HepG2 (cell line): ENCODE data around the gene YY1. TPM values are rescaled to one million over a fixed set of nuclear protein-coding genes. Genes with fewer than 3 reads are reported as not detected.

ENCODE experiments used
- CEBPG ChIP-seq: IDR thresholded peaks from 2 replicates; pipeline ENCODE4 v1.6.1; 2016
- FOSL1 ChIP-seq: sonication (generic); formaldehyde crosslinking; IDR thresholded peaks from 2 replicates; pipeline ENCODE4 v1.9.0; 2021; ENCODE audit warnings: missing genetic modification reagents, borderline replicate concordance
- MEIS2 ChIP-seq: sonication (generic); formaldehyde crosslinking; IDR thresholded peaks from 2 replicates; pipeline ENCODE4 v1.9.0; 2021; ENCODE audit warnings: mild to moderate bottlenecking, missing genetic modification reagents
- MLX ChIP-seq: IDR thresholded peaks from 2 replicates; pipeline ENCODE4 v1.6.1; 2016
- PHF8 ChIP-seq: sonication (generic); formaldehyde crosslinking; IDR thresholded peaks from 2 replicates; pipeline ENCODE4 v1.5.0; 2020; ENCODE audit warnings: missing genetic modification reagents
- POLR2AphosphoS2 ChIP-seq: IDR thresholded peaks from 2 replicates; pipeline ENCODE4 v1.6.1; 2011; ENCODE audit warnings: low read depth, low read length, improper control_type of control experiment
- REL ChIP-seq: sonication (generic); formaldehyde crosslinking; conservative IDR thresholded peaks from 2 replicates; pipeline ENCODE4 v1.8.0; 2022; ENCODE audit warnings: mild to moderate bottlenecking, missing genetic modification reagents, moderate library complexity
- SOX5 ChIP-seq: IDR thresholded peaks from 2 replicates; pipeline ENCODE4 v1.6.1; 2016; ENCODE audit warnings: borderline replicate concordance
- TP53 ChIP-seq: sonication (generic); formaldehyde crosslinking; conservative IDR thresholded peaks from 2 replicates; pipeline ENCODE4 v1.4.0; 2020; ENCODE audit warnings: missing genetic modification reagents
- ZMYM2 ChIP-seq: sonication (generic); formaldehyde crosslinking; IDR thresholded peaks from 2 replicates; pipeline ENCODE4 v1.8.0; 2022; ENCODE audit warnings: mild to moderate bottlenecking, missing genetic modification reagents
- ZNF160 ChIP-seq: sonication (generic); formaldehyde crosslinking; IDR thresholded peaks from 2 replicates; pipeline ENCODE4 v1.8.0; 2022; ENCODE audit warnings: mild to moderate bottlenecking, inconsistent platforms, missing genetic modification reagents
- ZNF329 ChIP-seq: sonication (generic); formaldehyde crosslinking; IDR thresholded peaks from 2 replicates; pipeline ENCODE4 v1.9.0; 2021; ENCODE audit warnings: low read depth, mild to moderate bottlenecking, missing genetic modification reagents
- ZNF563 ChIP-seq: sonication (generic); formaldehyde crosslinking; IDR thresholded peaks from 2 replicates; pipeline ENCODE4 v1.8.0; 2022; ENCODE audit warnings: mild to moderate bottlenecking, moderate library complexity, missing genetic modification reagents
- ZNF709 ChIP-seq: sonication (generic); formaldehyde crosslinking; IDR thresholded peaks from 2 replicates; pipeline ENCODE4 v1.5.0; 2020; ENCODE audit warnings: mild to moderate bottlenecking, missing genetic modification reagents
- ZNF710 ChIP-seq: sonication (generic); formaldehyde crosslinking; IDR thresholded peaks from 2 replicates; pipeline ENCODE4 v1.5.0; 2020; ENCODE audit warnings: mild to moderate bottlenecking, missing genetic modification reagents, borderline replicate concordance
- ZNF773 ChIP-seq: sonication (generic); formaldehyde crosslinking; IDR thresholded peaks from 2 replicates; pipeline ENCODE4 v1.4.0; 2020; ENCODE audit warnings: missing genetic modification reagents, borderline replicate concordance
- polyA plus RNA-seq, 8 experiments: library from polyadenylated mRNA; depleted of rRNA in 3 of 8; stranded (reverse) in 7 of 8; unstranded in 1 of 8; fragments of >200 nt; fragmentation: Illumina TruSeq in 4 of 8; extraction: Trizol in 4 of 8; gene quantifications; 2 replicates each; pipeline versions ENCODE4 v1.2.1 to v1.2.3, GENCODE V29; 2011 to 2016; ENCODE audit warnings: low read depth in 4 of 8, missing spikeins in 1 of 8, mixed read lengths in 1 of 8; ENCODE audit not compliant: insufficient read depth in 1 of 8
- total RNA-seq, 5 experiments: library from RNA; depleted of rRNA; stranded (reverse); fragments of >200 nt; fragmentation: Illumina TruSeq; extraction: Trizol; gene quantifications; 2 replicates each; pipeline ENCODE4 v1.2.3, GENCODE V29; 2016; ENCODE audit warnings: low read depth in 1 of 5
- TF ChIP-seq, protein P1 (sequence below): sonication (generic); formaldehyde crosslinking; IDR thresholded peaks from 2 replicates; pipeline ENCODE4 v1.5.1; 2020; ENCODE audit warnings: missing genetic modification reagents, mild to moderate bottlenecking, borderline replicate concordance
- TF ChIP-seq, protein P2 (sequence below): IDR thresholded peaks from 2 replicates; pipeline ENCODE4 v1.6.1; 2016; ENCODE audit warnings: low read depth, control low read depth
- TF ChIP-seq, protein P3 (sequence below): sonication (generic); formaldehyde crosslinking; IDR thresholded peaks from 2 replicates; pipeline ENCODE4 v1.4.0; 2020; ENCODE audit warnings: missing genetic modification reagents
- TF ChIP-seq, protein P4 (sequence below): sonication (generic); formaldehyde crosslinking; IDR thresholded peaks from 2 replicates; pipeline ENCODE4 v1.4.0; 2020; ENCODE audit warnings: mild to moderate bottlenecking, low read depth, missing genetic modification reagents

The YY1 gene
- total and polyA plus RNA-seq, 2 of the 13 experiments (the other 11 are each of a cell fraction or from before 2014, with no cell fraction given) = 29.4 to 68.1 TPM

DNA sequence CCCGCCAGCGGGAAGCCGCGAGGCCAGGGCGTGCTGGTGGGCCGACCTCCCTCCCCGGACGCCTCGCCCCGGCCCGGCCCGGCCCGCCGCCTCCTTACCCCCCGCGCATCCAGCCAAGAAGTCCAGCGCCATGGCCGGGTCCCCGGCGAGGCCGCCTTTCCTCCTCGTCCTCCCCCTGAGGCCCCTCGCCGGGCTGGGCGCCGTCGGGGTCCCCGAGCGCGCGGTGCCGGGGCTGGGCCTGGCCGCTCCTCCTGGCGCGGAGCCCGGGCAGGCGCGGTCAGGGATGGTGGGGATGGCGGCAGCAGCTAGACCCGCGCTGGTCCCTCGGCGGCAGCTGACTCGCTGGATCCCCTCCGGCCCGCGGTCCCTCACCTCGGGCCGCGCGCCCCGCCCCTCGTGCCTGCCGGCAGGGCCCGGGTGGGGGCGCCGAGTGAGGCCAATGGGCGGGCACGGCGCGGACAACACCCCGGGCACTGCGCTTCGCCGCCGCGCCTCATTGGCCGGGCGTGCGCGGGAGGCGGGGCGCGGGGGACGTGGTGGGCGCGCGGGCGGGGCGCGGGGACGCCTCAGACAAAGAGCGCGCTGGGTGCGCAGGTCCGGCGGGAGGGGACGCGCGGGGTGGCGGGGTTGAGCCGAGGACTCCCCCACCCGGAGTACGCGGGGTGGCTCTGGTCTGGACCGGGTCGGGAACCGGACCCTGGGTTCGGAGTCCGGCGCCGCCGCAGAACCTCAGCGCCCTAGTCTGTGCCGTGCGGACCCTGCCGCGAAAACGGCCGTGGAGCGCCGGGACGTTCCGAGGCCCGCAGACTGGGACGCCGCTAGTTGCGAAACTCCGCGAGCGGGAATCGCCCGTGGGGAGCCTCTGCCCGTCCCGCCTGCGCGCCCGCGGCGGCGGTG lies 67.4 kb downstream of the YY1 start, which contains the start of gene SLC25A29 (continued):
- TF ChIP-seq, protein P1, sequence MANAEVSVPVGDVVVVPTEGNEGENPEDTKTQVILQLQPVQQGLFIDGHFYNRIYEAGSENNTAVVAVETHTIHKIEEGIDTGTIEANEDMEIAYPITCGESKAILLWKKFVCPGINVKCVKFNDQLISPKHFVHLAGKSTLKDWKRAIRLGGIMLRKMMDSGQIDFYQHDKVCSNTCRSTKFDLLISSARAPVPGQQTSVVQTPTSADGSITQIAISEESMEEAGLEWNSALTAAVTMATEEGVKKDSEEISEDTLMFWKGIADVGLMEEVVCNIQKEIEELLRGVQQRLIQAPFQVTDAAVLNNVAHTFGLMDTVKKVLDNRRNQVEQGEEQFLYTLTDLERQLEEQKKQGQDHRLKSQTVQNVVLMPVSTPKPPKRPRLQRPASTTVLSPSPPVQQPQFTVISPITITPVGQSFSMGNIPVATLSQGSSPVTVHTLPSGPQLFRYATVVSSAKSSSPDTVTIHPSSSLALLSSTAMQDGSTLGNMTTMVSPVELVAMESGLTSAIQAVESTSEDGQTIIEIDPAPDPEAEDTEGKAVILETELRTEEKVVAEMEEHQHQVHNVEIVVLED (CRISPR knock-in tag) = peak; percentile 66; the same call in 1 of the 2 replicates
- TF ChIP-seq ZNF773 = 0 out of 2 replicates have a peak, but pooled peaks have one; percentile 65
- TF ChIP-seq POLR2AphosphoS2 = no peak
- peak; percentile 54; the same call in 1 of the 2 replicates for TF ChIP-seq CEBPG (CRISPR knock-in tag)
- TF ChIP-seq MEIS2 (CRISPR knock-in tag) = peak; percentile 41; the same call in 1 of the 2 replicates
- TF ChIP-seq ZNF160 = no peak
- no peak for TF ChIP-seq MLX (CRISPR knock-in tag)
- TF ChIP-seq SOX5 (CRISPR knock-in tag) = no peak
- peak; percentile 65 for TF ChIP-seq ZNF563 (CRISPR knock-in tag)
- TF ChIP-seq ZMYM2 = 0 out of 2 replicates have a peak, but pooled peaks have one; percentile 19
- TF ChIP-seq ZNF329 = no peak; the same call in 1 of the 2 replicates
- TF ChIP-seq, protein P2, sequence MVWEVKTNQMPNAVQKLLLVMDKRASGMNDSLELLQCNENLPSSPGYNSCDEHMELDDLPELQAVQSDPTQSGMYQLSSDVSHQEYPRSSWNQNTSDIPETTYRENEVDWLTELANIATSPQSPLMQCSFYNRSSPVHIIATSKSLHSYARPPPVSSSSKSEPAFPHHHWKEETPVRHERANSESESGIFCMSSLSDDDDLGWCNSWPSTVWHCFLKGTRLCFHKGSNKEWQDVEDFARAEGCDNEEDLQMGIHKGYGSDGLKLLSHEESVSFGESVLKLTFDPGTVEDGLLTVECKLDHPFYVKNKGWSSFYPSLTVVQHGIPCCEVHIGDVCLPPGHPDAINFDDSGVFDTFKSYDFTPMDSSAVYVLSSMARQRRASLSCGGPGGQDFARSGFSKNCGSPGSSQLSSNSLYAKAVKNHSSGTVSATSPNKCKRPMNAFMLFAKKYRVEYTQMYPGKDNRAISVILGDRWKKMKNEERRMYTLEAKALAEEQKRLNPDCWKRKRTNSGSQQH (CRISPR knock-in tag) = peak; percentile 14; the same call in 1 of the 2 replicates
- TF ChIP-seq PHF8 (CRISPR knock-in tag) = peak; percentile 71
- 0 out of 2 replicates have a peak, but pooled peaks have one; percentile 75 for TF ChIP-seq REL (CRISPR knock-in tag)
- no peak for TF ChIP-seq FOSL1
- peak; percentile 55; the same call in 1 of the 2 replicates for TF ChIP-seq ZNF709 (CRISPR knock-in tag)
- TF ChIP-seq ZNF710 (CRISPR knock-in tag) = peak; percentile 57; the same call in 1 of the 2 replicates
- TF ChIP-seq, protein P3, sequence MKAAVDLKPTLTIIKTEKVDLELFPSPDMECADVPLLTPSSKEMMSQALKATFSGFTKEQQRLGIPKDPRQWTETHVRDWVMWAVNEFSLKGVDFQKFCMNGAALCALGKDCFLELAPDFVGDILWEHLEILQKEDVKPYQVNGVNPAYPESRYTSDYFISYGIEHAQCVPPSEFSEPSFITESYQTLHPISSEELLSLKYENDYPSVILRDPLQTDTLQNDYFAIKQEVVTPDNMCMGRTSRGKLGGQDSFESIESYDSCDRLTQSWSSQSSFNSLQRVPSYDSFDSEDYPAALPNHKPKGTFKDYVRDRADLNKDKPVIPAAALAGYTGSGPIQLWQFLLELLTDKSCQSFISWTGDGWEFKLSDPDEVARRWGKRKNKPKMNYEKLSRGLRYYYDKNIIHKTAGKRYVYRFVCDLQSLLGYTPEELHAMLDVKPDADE = no peak
- TF ChIP-seq, protein P4, sequence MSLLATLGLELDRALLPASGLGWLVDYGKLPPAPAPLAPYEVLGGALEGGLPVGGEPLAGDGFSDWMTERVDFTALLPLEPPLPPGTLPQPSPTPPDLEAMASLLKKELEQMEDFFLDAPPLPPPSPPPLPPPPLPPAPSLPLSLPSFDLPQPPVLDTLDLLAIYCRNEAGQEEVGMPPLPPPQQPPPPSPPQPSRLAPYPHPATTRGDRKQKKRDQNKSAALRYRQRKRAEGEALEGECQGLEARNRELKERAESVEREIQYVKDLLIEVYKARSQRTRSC (CRISPR knock-in tag) = no peak
- TF ChIP-seq TP53 (CRISPR knock-in tag) = no peak
